Measurements from ENCODE around the gene MGRN1. TPM values are rescaled to one million over a fixed set of nuclear protein-coding genes. Genes with fewer than 3 reads are reported as not detected.

The MGRN1 gene
- total RNA-seq, result 52.8 and 60.6 TPM in 2 replicates

DNA sequence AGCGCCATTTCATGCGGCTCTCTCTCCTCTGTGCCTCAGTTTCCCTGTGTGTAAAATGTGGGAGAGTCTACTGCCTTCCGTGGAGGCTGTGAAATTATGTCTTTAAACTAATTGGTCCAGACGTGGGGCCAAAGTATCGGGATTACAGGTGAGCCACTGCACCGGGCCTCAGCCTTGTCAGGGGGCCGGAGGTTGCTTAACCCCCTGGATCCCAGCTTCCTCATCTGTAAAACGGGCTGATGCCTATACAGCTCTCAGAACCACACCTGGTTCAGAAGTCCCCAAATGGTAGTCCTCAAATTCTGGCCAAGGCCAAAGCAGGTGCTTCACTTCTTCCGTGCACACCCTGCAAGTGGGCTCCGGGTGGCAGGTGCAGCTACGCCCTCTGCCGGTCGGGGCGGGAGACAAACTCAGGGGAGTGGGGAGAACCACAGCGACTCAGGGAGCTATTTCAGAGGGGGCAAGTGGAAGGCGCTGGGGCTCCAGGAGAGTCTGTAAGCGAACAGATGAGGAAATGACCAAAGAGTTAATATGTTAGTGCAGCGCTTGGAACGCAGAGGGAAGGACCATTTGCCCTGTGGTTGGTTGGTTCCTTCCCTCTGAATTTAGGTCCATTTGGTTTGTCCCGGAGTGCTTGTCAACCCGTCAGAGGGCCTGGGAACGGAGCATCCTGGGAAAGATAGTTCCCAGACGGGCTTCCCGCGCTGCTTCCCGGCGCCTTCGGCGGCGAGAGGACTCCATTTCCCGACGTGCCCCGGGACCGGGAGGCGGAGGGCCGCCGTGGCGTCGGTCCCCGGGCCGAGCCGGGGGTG lies at the start of gene MGRN1:
TSS of gene MGRN1 (plus strand) at position 812 of the 812 bp plus-strand sequence. CDS start 135 bp downstream, outside the sequence.

GRCh38 chr16:4614571-4615383 lies 9.8 kb upstream of the MGRN1 start, which contains the start of gene UBALD1:
TSS of gene UBALD1 (minus strand) at chr16:4614888. CDS start at chr16:4614797, 91 bp downstream.

GRCh38 chr16:4693296-4693955 lies 68.8 kb downstream of the MGRN1 start, which contains the start of gene NUDT16L1:
TSS of gene NUDT16L1 (plus strand) at chr16:4693562. CDS start at chr16:4693727, 165 bp downstream.

GRCh38 chr16:4734063-4734729 lies 109.6 kb downstream of the MGRN1 start, which contains the start of the genes ANKS3 and DNAAF8:
TSS of gene ANKS3 (minus strand) at chr16:4734271. CDS start at chr16:4730149, 4,122 bp downstream.
TSS of gene DNAAF8 (plus strand) at chr16:4734537. CDS start at chr16:4736515, 1,978 bp downstream.

Other genes starting within 250 kb of the MGRN1 start
- gene CORO7, start 208.2 kb upstream of the MGRN1 start, total RNA-seq, result 26.4 and 38.0 TPM in 2 replicates
- 38.8 and 63.2 TPM in 2 replicates for gene DNAJA3, start 199.0 kb upstream of the MGRN1 start, total RNA-seq
- 55.3 and 96.1 TPM in 2 replicates for gene NMRAL1, start 150.2 kb upstream of the MGRN1 start, total RNA-seq
- gene HMOX2, start 148.4 kb upstream of the MGRN1 start, total RNA-seq, result 50.3 and 62.6 TPM in 2 replicates
- gene CDIP1, start 86.1 kb upstream of the MGRN1 start, total RNA-seq, result 18.6 and 19.9 TPM in 2 replicates
- gene C16orf96, start 68.5 kb upstream of the MGRN1 start, total RNA-seq, result under 0.01 and 0.13 TPM in 2 replicates
- gene UBALD1, start 9.9 kb upstream of the MGRN1 start, total RNA-seq, result 13.5 and 17.5 TPM in 2 replicates
- 36.3 and 54.4 TPM in 2 replicates for gene NUDT16L1, start 68.7 kb downstream of the MGRN1 start, total RNA-seq
- gene ANKS3, start 109.4 kb downstream of the MGRN1 start, total RNA-seq, result 18.6 and 27.8 TPM in 2 replicates
- 0.63 and 0.81 TPM in 2 replicates for gene DNAAF8, start 109.7 kb downstream of the MGRN1 start, total RNA-seq
- 8.8 and 15.7 TPM in 2 replicates for gene ZNF500, start 142.3 kb downstream of the MGRN1 start, total RNA-seq
- not detected in 2 replicates for gene SEPTIN12, start 163.5 kb downstream of the MGRN1 start, total RNA-seq
- not detected in 2 replicates for gene SMIM22, start 170.5 kb downstream of the MGRN1 start, total RNA-seq
- 25.9 and 45.0 TPM in 2 replicates for gene ROGDI, start 177.8 kb downstream of the MGRN1 start, total RNA-seq
- gene GLYR1, start 222.5 kb downstream of the MGRN1 start, total RNA-seq, result 37.8 and 38.3 TPM in 2 replicates
- gene UBN1, start 222.7 kb downstream of the MGRN1 start, total RNA-seq, result 26.9 and 30.3 TPM in 2 replicates